Measurements from ENCODE around the gene LPO.

- TF ChIP-seq CTCF (IDR thresholded peaks at IDR 0.05) (no peak), POLR2A (IDR thresholded peaks at IDR 0.05) (no peak)
Measured at GRCh38 chr17:58195518-58196123, 42.8 kb upstream of the LPO start.
